H1 (cell line): Measurements from ENCODE around the gene MBP. TPM values are rescaled to one million over a fixed set of nuclear protein-coding genes. Genes with fewer than 3 reads are reported as not detected.

Experiments
- CTCF ChIA-PET: fragments of 300-600 bp; sonication (Branson Sonifier 250); formaldehyde crosslinking; loops from one replicate; lab custom pipeline; 2021; ENCODE audit not compliant: partially characterized antibody; lab: Charles Lee
- POLR2A ChIA-PET: fragments of 300-600 bp; sonication (Branson Sonifier 250); formaldehyde crosslinking; loops from one replicate; lab custom pipeline; 2021; ENCODE audit warnings: inconsistent platforms; ENCODE audit not compliant: partially characterized antibody; lab: Charles Lee
- DNase-seq, 2 experiments: peaks; one replicate each; pipeline versions ENCODE4 v3.0.0 to v3.0.0-alpha.2; 2010 to 2022; ENCODE audit warnings: low spot score in 2 of 2, low read depth in 1 of 2, mixed read lengths in 1 of 2
- FAIRE-seq: peaks from 2 replicates; lab custom pipeline; 2011; peaks lifted over from hg19 to GRCh38; lab: Jason Lieb, UNC
- H2AFZ ChIP-seq: 2 replicates; pipeline ENCODE4 v1.8.1; 2012; ENCODE audit warnings: low read length, inconsistent platforms
- H2AK5ac ChIP-seq: 2 replicates; pipeline ENCODE4 v1.6.1; 2013; ENCODE audit warnings: low read depth, low read length
- H2BK120ac ChIP-seq: replicated peaks from 2 replicates; pipeline ENCODE3; 2013; ENCODE audit warnings: low read depth, low read length, inconsistent platforms
- H2BK12ac ChIP-seq: 2 replicates; pipeline ENCODE4 v1.6.1; 2013; ENCODE audit warnings: low read depth, low read length
- H2BK15ac ChIP-seq: 2 replicates; pipeline ENCODE4 v1.6.1; 2013; ENCODE audit warnings: low read length
- H2BK20ac ChIP-seq: 2 replicates; pipeline ENCODE4 v1.6.1; 2013; ENCODE audit warnings: low read length
- H2BK5ac ChIP-seq: 2 replicates; pipeline ENCODE4 v1.6.1; 2013; ENCODE audit warnings: low read depth, low read length
- H3K14ac ChIP-seq: 2 replicates; pipeline ENCODE4 v1.6.1; 2013; ENCODE audit warnings: inconsistent platforms; ENCODE audit not compliant: insufficient read length
- H3K18ac ChIP-seq: 2 replicates; pipeline ENCODE4 v1.6.1; 2013; ENCODE audit warnings: low read length; ENCODE audit errors: extremely low read depth
- H3K23ac ChIP-seq: 2 replicates; pipeline ENCODE4 v1.6.1; 2013; ENCODE audit warnings: inconsistent platforms; ENCODE audit not compliant: insufficient read length
- H3K23me2 ChIP-seq: 2 replicates; pipeline ENCODE4 v1.6.1; 2013; ENCODE audit warnings: low read depth, low read length
- H3K27ac ChIP-seq: 2 replicates; pipeline ENCODE4 v1.6.1; 2011; ENCODE audit warnings: low read depth, low read length, inconsistent platforms
- H3K27me3 ChIP-seq, 4 experiments: replicated peaks in 1 of 4; 1 replicate in 1 of 4; 2 replicates in 3 of 4; pipeline versions ENCODE4 v1.6.1 to v1.8.1; 2011 to 2013; ENCODE audit warnings: low read length in 3 of 4, mild to moderate bottlenecking in 3 of 4, inconsistent platforms in 2 of 4, mixed read lengths in 2 of 4, moderate library complexity in 1 of 4; ENCODE audit not compliant: control insufficient read depth in 3 of 4, insufficient read depth in 3 of 4; ENCODE audit errors: extremely low read depth in 1 of 4
- H3K36me3 ChIP-seq, 4 experiments: 2 replicates each; pipeline versions ENCODE4 v1.6.1 to v1.8.1; 2011 to 2013; ENCODE audit warnings: mild to moderate bottlenecking in 4 of 4, low read length in 3 of 4, moderate library complexity in 2 of 4, control low read depth in 1 of 4, inconsistent platforms in 1 of 4; ENCODE audit not compliant: insufficient read depth in 4 of 4, control insufficient read depth in 2 of 4
- H3K4ac ChIP-seq: replicated peaks from 2 replicates; pipeline ENCODE3; 2013; ENCODE audit warnings: low read length, low read depth, mixed read lengths, inconsistent platforms; ENCODE audit not compliant: insufficient read length
- H3K4me1 ChIP-seq, 4 experiments: replicated peaks in 1 of 4; 1 replicate in 1 of 4; 2 replicates in 3 of 4; pipeline versions ENCODE4 v1.6.1 to v1.8.1; 2011 to 2013; ENCODE audit warnings: low read length in 3 of 4, inconsistent platforms in 2 of 4, mixed read lengths in 1 of 4; ENCODE audit not compliant: insufficient read depth in 4 of 4, control insufficient read depth in 3 of 4
- H3K4me2 ChIP-seq, 2 experiments: 2 replicates each; pipeline versions ENCODE4 v1.6.1 to v1.8.1; 2011 to 2013; ENCODE audit warnings: low read depth in 2 of 2, low read length in 2 of 2, control low read depth in 1 of 2, inconsistent platforms in 1 of 2, mild to moderate bottlenecking in 1 of 2; ENCODE audit not compliant: insufficient read depth in 1 of 2
- H3K4me3 ChIP-seq, 4 experiments: fragments of 200-600, 300-600 bp in 1 of 4; sonication (generic), shearing (Covaris generic), sonication (Bioruptor Twin) in 1 of 4; 2 replicates each; pipeline versions ENCODE4 v1.5.1 to v1.8.1; 2011 to 2016; ENCODE audit warnings: low read length in 4 of 4, low read depth in 3 of 4, control low read depth in 2 of 4, inconsistent platforms in 2 of 4, mild to moderate bottlenecking in 2 of 4, mixed read lengths in 1 of 4, moderate library complexity in 1 of 4; ENCODE audit not compliant: insufficient read depth in 2 of 4; ENCODE audit errors: extremely low read depth in 1 of 4
- H3K56ac ChIP-seq: replicated peaks from 2 replicates; pipeline ENCODE3; 2013; ENCODE audit warnings: low read depth, mild to moderate bottlenecking, mixed read lengths, low read length, inconsistent platforms; ENCODE audit not compliant: insufficient read length
- H3K79me1 ChIP-seq: 2 replicates; pipeline ENCODE4 v1.6.1; 2013; ENCODE audit warnings: low read depth, low read length, control low read depth
- H3K79me2 ChIP-seq, 2 experiments: 2 replicates each; pipeline versions ENCODE4 v1.6.1 to v1.8.1; 2012 to 2013; ENCODE audit warnings: low read length in 2 of 2, mild to moderate bottlenecking in 2 of 2, inconsistent platforms in 1 of 2; ENCODE audit not compliant: insufficient read depth in 2 of 2, control insufficient read depth in 1 of 2
- H3K9ac ChIP-seq, 4 experiments: replicated peaks in 1 of 4; 1 replicate in 1 of 4; 2 replicates in 3 of 4; pipeline versions ENCODE4 v1.6.1 to v1.8.1; 2011 to 2013; ENCODE audit warnings: low read depth in 3 of 4, low read length in 3 of 4, control low read depth in 2 of 4, mild to moderate bottlenecking in 2 of 4, moderate library complexity in 2 of 4, inconsistent platforms in 1 of 4; ENCODE audit errors: extremely low read depth in 1 of 4
- H3K9me3 ChIP-seq, 2 experiments: 2 replicates each; pipeline versions ENCODE4 v1.6.1 to v1.8.1; 2012 to 2013; ENCODE audit warnings: mild to moderate bottlenecking in 2 of 2, moderate library complexity in 2 of 2, control low read depth in 1 of 2, inconsistent platforms in 1 of 2, low read depth in 1 of 2, low read length in 1 of 2, mixed read lengths in 1 of 2; ENCODE audit not compliant: insufficient read depth in 2 of 2
- H4K20me1 ChIP-seq, 2 experiments: replicated peaks in 1 of 2; 2 replicates each; pipeline versions ENCODE3 to v1.8.1; 2011 to 2013; ENCODE audit warnings: inconsistent platforms in 2 of 2, low read length in 2 of 2, mild to moderate bottlenecking in 1 of 2; ENCODE audit not compliant: insufficient read depth in 2 of 2, control insufficient read depth in 1 of 2
- H4K5ac ChIP-seq: 2 replicates; pipeline ENCODE4 v1.6.1; 2013; ENCODE audit warnings: low read length, low read depth, mixed read lengths, inconsistent platforms; ENCODE audit not compliant: insufficient read length
- H4K8ac ChIP-seq: 2 replicates; pipeline ENCODE4 v1.8.0; 2013; ENCODE audit warnings: mild to moderate bottlenecking, moderate library complexity, low read length, inconsistent platforms; ENCODE audit not compliant: insufficient read depth; ENCODE audit errors: extremely low read depth
- H4K91ac ChIP-seq: replicated peaks from 2 replicates; pipeline ENCODE3; 2013; ENCODE audit warnings: low read length, mixed read lengths, inconsistent platforms; ENCODE audit not compliant: insufficient read length
- CBX8 ChIP-seq: fragments of 300-800, 300-1000 bp; sonication (generic); IDR thresholded peaks from 2 replicates; pipeline ENCODE4 v1.7.1; 2016; ENCODE audit warnings: low read depth, low read length, borderline replicate concordance
- CHD2 ChIP-seq: IDR thresholded peaks from 2 replicates; pipeline ENCODE4 v1.6.1; 2012; ENCODE audit warnings: low read length, improper control_type of control experiment
- POU5F1 ChIP-seq: IDR thresholded peaks from 2 replicates; pipeline ENCODE4 v1.6.1; 2011; ENCODE audit warnings: low read depth, mild to moderate bottlenecking, low read length, moderate library complexity
- SAP30 ChIP-seq: fragments of 300-600 bp; sonication (generic); IDR thresholded peaks from 2 replicates; pipeline ENCODE4 v1.7.1; 2012; ENCODE audit warnings: low read length, moderate library complexity, mild to moderate bottlenecking, inconsistent platforms; ENCODE audit not compliant: insufficient read depth, insufficient replicate concordance
- SUZ12 ChIP-seq: fragments of 200-600 bp; sonication (generic); IDR thresholded peaks from 2 replicates; pipeline ENCODE4 v1.6.1; 2012; ENCODE audit warnings: mild to moderate bottlenecking, inconsistent platforms, low read length, moderate library complexity, mixed read lengths
- YY1 ChIP-seq: IDR thresholded peaks from 2 replicates; pipeline ENCODE4 v1.6.1; 2011; ENCODE audit warnings: low read depth, mild to moderate bottlenecking, low read length
- WGBS, 2 experiments: shearing (Covaris generic) in 1 of 2; methylation state at CpG; one replicate each; pipeline versions ENCODE4 v1.1.6 to v1.1.7; 2013 to 2015; ENCODE audit warnings: low lambda C conversion rate in 2 of 2, mixed read lengths in 2 of 2, inconsistent platforms in 1 of 2, low coverage in 1 of 2, missing lambda C conversion rate in 1 of 2; ENCODE audit not compliant: insufficient replicate concordance in 2 of 2, insufficient coverage in 1 of 2, insufficient read length in 1 of 2; ENCODE audit errors: extremely low coverage in 1 of 2, missing lambda C conversion rate in 1 of 2; 5-methylcytosine and 5-hydroxymethylcytosine counted together
- polyA plus RNA-seq, 7 experiments: library from polyadenylated mRNA; depleted of rRNA in 3 of 7; stranded (reverse) in 5 of 7; unstranded in 2 of 7; fragments of >200 nt in 5 of 7; fragments of 200-250 nt in 2 of 7; gene quantifications; 1 replicate in 5 of 7; 2 replicates in 1 of 7; 4 replicates in 1 of 7; pipeline versions ENCODE4 v1.2.1 to v1.2.3, GENCODE V29; 2011 to 2013; ENCODE audit warnings: missing spikeins in 2 of 7, mixed read lengths in 2 of 7
- total RNA-seq: library from RNA; stranded (reverse); fragmentation: NEBNext Ultra II Directional; extraction: Animal tissue kit (Norgen Biotek cat#: 25700); gene quantifications from 2 replicates; pipeline ENCODE4 v1.2.1, GENCODE V29; 2021
- TF ChIP-seq, protein P1 (sequence below): IDR thresholded peaks from 2 replicates; pipeline ENCODE4 v1.6.1; 2012; ENCODE audit warnings: inconsistent platforms
- TF ChIP-seq, protein P2 (sequence below): IDR thresholded peaks from 2 replicates; pipeline ENCODE4 v1.6.1; 2011; ENCODE audit warnings: low read depth, mild to moderate bottlenecking, low read length; ENCODE audit not compliant: insufficient read depth

Gene MBP
- total and polyA plus RNA-seq, 2 of the 8 experiments (the other 6 are each of a cell fraction or from before 2014, with no cell fraction given), result 7.7 to 19.2 TPM

DNA sequence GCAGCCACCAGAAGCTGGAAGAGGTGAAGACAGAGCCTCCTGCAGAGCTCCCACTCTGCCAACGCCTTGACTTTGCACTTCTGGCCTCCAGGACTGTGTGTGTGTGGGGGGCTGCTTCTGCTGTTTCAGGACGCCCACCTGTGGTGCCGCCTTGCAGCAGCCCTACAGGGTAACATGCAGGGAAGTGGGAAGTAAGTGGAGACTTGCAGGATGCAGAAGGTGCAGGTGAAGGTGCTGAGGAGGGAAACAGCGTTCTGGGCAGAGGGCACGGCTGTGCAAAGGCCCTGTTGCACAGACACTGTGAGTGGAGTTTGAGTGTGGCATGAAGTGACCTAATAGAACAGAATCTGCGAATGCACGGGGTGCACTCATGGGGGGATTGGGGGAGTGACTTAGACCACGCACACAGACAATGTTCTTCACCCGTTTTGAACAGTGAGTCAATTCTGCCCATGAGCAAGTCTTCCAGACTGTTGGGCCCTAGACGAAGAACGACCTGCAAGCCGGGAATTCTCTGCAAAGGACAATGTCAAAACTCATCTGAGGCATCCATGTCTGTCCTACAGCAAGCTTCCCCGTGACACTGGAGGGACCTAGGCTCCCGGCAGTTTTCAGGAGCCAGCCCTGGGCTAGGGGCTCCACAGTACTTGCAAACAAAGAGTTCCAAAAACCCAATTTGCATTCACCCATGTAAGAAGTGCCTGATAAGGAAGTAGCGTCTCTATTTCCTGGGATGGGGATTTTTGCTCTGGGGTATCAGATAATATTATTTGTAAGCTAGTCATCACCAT is 19.0 kb downstream of the MBP start:
- peak in 1 of 2 experiments; percentile 35 for DNase-seq
- no peak overlapping the region for H3K56ac ChIP-seq
- no peak overlapping the region for H3K4me3 ChIP-seq
- H3K4me1 ChIP-seq, result peaks cover 0 to 11% (median 3%) of the 10 kb centered on the region in 4 experiments; a peak in 4 of 7 replicates
- WGBS, 2 experiments, result 95% methylated on average over 15 of the region's 15 CpGs; no CpG with 5 or more reads in 1 of the 2 experiments
- H3K9ac ChIP-seq, result no peak overlapping the region
- H2BK15ac ChIP-seq, result no peak overlapping the region
- peaks cover 3% of the 10 kb centered on the region; the same call in 1 of the 2 replicates for H3K23me2 ChIP-seq
- no peak overlapping the region for H3K14ac ChIP-seq
- no peaks in the 10 kb centered on the region for H3K36me3 ChIP-seq
- no peak overlapping the region for H2AFZ ChIP-seq
- FAIRE-seq, result no peak
- CTCF ChIA-PET, result interaction anchor here (0.9 kb wide), 2 partner anchors 10 to 51 kb away, joined by 3 to 4 read pairs; no protein-coding TSS in a partner anchor
- H2BK12ac ChIP-seq, result no peak overlapping the region
- H3K27ac ChIP-seq, result no peak overlapping the region
- no peaks in the 10 kb centered on the region for H3K27me3 ChIP-seq
- H3K4ac ChIP-seq, result no peak overlapping the region
- peaks cover 0 to under 1% of the 10 kb centered on the region in 2 experiments for H4K20me1 ChIP-seq
- no peak overlapping the region for H4K5ac ChIP-seq
- H3K79me1 ChIP-seq, result peaks cover 3% of the 10 kb centered on the region
- H3K23ac ChIP-seq, result no peak overlapping the region
- no peak overlapping the region for H2BK5ac ChIP-seq
- no peaks in the 10 kb centered on the region for H3K9me3 ChIP-seq
- no peak overlapping the region for H2BK20ac ChIP-seq
- POLR2A ChIA-PET, result no interaction called here
- no peak overlapping the region for H4K8ac ChIP-seq
- peaks cover 0 to 1% of the 10 kb centered on the region in 2 experiments; a peak in 1 of 4 replicates for H3K79me2 ChIP-seq
- H3K4me2 ChIP-seq, result no peak overlapping the region
- H3K18ac ChIP-seq, result no peak overlapping the region
- H4K91ac ChIP-seq, result no peak overlapping the region
- 0 out of 2 replicates have a peak overlapping the region, but pooled peaks have one; percentile 42 for H2AK5ac ChIP-seq
- no peak overlapping the region for H2BK120ac ChIP-seq
- TF ChIP-seq YY1, result no peak
- TF ChIP-seq CBX8, result no peak
- no peak for TF ChIP-seq CHD2
- no peak for TF ChIP-seq SUZ12
- TF ChIP-seq, protein P1, sequence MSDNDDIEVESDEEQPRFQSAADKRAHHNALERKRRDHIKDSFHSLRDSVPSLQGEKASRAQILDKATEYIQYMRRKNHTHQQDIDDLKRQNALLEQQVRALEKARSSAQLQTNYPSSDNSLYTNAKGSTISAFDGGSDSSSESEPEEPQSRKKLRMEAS, result no peak
- TF ChIP-seq, protein P2, sequence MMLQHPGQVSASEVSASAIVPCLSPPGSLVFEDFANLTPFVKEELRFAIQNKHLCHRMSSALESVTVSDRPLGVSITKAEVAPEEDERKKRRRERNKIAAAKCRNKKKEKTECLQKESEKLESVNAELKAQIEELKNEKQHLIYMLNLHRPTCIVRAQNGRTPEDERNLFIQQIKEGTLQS, result no peak
- no peak for TF ChIP-seq SAP30
- TF ChIP-seq POU5F1, result no peak
